HG03066 (cell line): ENCODE data around the gene SPRN.
"Not testable (repeated sequence)": the region's sequence is repeated elsewhere in the genome, so short reads cannot be mapped to it uniquely, and the experiment has no call there.

ENCODE experiments used
- ATAC-seq: cut with Tn5 transposase; IDR thresholded peaks from one replicate; pipeline ENCODE4 v1.9.1; 2021; ENCODE audit warnings: low read depth; ENCODE audit not compliant: unreplicated experiment

Gene SPRN

GRCh38 chr10:133424601-133425000, at the start of gene SPRN:
Gene SPRN (minus strand): TSS chr10:133424625. CDS start chr10:133423681, 944 bp downstream.
- not testable (repeated sequence) for ATAC-seq

DNA sequence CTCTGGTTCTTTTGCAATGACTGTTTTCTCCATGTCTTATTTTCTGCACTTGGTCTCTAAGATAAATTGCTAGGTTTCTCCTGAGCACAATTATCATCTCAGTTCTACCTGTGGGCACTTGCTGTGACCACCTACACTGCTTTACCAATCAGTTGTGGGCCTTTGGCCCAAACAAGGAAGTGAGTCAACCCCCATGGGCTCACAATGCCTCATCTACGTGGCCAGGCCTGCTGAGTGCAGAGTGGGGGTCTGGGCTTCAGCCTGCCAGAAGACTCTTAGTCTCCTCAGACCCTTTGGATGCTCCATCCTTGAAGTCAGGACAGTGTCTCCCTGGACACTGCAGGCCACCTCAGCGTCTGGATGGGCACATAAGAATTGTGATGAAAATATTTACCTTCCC, 49.6 kb upstream of the SPRN start:
- ATAC-seq = no peak

GRCh38 chr10:133473270-133473669, 48.8 kb upstream of the SPRN start:
- no peak for ATAC-seq

DNA sequence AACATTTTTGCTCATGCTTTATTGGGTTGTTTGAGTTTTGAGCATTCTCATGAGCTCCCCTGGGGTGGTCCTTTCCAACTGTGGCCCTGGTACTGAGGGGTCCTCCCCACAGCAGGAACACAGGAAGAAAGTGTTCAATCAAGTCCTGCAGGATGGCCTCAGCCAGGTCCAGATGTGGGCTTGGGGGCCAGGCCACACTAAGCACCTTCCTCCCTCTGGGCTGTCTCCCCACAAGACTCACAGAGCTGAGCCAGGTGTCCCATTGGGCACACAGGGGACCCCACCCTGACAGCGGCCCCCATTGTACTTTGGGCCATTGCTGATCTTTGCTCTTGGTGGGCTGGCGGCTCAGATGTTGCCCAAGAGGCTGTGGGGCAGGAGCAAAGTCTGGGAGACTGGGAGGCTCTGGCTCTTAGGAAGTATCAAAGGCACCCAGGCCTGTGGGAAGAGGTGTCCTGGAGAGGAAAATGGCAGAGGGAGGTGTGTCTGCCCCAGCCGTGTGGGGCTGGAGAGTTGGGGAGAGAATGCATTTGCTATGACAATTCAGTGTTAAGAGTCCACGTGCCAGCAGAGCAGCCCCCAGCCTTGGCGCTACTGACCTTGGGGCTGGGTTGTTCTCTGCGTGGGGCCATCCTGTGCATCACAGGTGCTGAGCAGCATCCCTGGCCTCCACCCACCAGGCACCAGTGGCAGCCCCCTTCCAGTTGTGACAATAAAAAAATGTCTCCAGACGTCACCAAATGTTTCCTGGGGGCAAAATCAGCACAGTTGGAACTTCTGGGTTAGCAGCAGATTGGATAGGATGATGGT, 47.1 kb upstream of the SPRN start:
- ATAC-seq = no peak

DNA sequence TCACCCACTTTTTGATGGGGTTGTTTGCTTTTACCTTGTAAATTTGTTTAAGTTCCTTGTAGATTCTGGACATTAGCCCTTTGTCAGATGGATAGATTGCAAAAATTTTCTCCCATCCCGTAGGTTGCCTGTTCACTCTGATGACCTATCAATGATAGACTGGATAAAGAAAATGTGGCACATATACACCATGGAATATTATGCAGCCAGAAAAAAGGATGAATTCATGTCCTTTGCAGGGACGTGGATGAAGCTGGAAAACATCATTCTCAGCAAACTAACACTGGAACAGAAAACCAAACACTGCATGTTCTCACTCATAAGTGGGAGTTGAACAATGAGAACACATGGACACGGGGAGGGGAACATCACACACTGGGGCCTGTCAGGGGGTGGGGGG, 44.8 kb upstream of the SPRN start:
- not testable (repeated sequence) for ATAC-seq

- no peak for ATAC-seq
Measured at GRCh38 chr10:133467286-133467911, 43.0 kb upstream of the SPRN start.

DNA sequence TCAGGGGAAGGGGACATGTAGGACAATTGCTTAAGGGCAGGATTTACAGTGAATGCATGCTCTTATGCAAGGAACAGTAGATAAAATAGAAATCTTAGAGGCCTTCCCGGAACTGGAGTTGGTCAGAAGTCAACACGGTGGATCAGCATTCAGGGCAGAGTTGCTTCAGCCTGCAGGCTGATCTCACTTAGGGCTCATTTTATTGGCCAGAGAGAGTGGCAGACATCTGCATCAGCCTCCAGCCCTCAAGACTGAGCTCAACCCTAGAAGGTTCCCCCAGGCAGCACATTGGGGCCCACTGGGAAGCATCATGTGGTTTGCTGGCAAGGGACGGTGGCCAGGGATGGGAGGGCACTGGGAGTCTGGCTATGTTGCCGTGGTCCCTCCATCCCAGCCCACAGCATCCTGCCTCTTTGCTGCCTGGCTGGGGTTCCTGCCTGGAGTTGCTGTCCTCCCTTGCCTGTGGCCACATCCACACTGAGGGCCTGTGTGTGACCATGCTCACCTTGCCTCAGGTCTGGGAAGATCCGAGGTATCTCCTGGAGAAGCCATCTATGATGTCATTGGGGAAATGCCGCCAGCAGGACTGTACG, 42.4 kb upstream of the SPRN start:
- no peak for ATAC-seq

- ATAC-seq = no peak
Measured at GRCh38 chr10:133465950-133466474, 41.6 kb upstream of the SPRN start.

DNA sequence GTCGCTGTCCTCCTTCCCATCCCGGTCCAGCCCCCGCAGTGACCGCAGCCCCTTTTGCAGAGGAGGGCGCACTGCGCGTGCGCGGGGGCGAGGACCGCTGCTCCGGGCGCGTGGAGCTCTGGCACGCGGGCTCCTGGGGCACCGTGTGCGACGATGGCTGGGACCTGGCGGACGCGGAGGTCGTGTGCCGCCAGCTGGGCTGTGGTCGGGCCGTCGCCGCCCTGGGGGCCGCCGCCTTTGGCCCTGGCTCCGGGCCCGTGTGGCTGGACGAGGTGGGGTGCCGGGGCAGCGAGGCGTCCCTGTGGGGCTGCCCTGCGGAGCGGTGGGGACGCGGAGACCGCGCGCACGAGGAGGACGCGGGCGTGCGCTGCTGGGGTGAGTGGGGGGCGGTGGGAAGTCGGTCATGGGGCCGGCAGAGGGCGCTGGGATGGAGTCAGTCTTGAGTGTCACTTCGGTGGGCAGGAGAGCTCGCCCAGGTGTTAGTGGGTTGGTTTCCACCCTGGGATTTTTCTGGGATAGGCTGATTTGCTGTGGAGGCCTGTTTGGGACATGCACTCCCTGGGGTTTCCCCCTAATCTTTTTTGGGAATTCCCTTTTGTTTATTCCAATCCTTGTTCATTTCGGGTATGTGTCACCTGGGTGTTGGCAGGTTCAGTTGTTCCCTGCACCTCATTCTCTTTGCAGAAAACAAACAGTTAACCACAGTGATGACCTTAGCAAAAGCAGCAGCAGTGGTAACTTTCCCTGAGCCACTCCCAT, 40.9 kb upstream of the SPRN start:
- no peak for ATAC-seq

DNA sequence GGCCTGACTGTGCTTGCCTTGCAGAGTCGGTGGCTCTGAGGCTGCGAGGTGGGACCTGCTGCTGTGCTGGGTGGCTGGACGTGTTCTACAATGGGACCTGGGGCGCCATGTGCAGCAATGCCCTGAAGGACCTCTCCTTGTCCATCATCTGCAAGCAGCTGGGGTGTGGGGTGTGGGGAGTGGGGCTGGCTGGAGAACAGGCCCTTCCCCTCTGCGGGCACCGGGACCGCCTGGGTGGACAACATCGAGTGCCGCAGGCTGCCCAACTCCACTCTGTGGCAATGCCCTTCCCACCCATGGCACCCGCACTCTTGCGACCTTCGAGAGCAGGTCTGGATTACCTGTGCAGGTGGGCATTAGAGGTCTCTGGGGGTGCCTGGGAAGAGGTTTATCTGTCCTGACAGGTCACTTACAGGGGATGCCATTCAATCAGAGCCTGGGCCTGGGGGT, 40.2 kb upstream of the SPRN start:
- no peak for ATAC-seq

DNA sequence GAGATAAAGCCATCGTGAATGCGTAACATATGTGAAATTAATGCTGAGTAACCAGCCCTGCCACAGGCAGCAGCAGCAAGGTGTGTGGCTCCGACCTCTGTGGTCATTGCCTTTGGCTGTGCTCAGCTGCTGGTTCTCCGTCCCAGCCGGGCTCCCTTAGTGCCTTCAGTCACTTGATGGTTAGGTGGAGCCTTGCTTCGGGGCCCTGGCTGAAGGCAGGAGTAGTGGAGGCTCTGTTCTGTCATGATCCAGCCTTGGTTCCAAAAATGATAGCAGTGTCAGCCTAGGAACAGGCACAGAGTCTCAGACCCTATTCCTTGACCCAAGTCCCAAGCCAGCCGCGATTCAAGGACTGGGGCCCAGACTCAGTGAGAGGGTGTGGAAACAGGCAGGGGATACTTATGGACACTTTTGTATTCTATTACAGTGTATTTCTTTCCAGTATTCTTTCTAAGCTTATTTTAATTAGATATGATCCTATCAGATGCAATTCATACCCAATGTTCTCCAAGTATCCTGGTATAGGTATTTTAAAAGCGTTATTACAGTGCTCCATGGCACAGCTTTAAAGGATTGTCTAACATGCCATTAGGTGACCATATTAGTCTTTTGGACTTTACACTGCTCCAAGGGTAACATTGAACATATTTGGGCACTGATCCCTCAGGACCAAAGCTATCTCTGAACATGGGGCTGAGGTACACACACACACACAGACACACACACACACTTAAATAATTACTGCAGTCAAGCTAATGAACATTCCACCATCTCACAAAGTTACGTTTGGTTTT, 38.3 kb upstream of the SPRN start:
- no peak for ATAC-seq

DNA sequence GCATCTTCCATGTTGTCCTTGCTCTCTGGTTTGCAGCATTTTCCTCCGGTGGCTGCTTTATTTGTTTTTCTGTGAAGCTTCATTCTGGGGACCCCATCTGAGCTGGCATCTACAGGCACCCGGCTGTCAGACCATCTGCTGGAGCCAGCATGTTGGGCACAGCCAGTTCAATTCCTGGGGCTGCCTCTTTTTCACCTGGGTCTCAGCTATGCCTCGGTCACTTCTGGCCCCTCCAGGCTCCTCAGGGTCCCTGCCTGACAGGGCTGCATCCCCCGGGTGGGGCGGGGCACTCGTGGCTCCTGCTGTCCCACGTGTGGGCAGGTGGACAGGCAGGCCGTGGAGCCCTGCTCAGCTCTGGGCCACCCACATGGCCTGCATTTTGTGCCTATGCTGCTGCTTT, 37.4 kb upstream of the SPRN start:
- no peak for ATAC-seq

DNA sequence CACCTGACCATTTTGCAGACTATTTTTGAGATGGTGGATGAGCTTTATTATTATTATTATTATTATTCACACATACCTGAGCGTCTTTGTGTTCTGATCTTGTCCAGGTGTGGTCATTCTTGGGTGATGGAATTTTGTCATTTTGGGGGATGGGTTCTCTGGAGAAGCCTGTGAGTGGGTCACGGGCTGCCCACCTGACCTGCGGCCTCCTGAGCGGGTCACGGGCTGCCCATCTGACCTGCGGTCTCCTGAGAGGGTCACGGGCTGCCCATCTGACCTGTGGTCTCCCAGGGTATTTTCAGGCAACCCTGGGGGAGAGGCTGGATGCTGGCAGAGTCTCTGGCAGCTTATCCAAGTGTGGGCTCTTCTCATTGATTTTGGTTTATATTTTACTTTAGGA, 36.6 kb upstream of the SPRN start:
- ATAC-seq = no peak

GRCh38 chr10:133460208-133460769, 35.9 kb upstream of the SPRN start:
- ATAC-seq = no peak

DNA sequence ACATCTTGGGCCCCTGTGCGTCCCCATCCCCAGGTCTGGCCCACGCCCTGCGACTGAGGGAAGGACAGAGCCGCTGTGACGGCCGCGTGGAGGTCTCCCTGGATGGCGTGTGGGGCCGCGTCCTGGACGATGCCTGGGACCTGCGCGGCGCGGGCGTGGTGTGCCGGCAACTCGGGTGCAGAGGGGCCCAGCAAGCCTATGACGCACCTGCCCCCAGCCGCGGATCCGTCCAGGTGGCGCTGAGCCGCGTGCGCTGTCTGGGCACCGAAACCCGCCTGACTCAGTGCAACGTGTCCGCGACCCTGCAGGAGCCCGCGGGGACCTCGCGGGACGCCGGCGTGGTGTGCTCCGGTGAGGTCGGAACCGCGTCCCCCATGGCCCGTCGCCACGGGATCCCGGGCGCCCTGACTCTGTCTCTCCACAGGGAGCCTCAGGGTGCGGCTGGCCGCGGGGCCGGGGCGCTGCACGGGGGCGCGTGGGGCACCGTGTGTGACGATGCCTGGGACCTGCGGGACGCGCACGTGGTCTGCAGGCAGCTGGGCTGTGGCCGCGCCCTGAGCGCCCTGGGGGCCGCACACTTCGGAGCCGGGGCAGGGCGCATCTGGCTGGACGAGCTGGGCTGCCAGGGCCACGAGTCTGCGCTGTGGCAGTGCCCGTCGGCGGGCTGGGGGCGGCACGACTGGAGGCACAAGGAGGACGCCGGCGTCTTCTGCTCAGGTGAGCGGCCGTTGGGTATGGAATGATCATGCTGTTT, 35.2 kb upstream of the SPRN start:
- no peak for ATAC-seq

DNA sequence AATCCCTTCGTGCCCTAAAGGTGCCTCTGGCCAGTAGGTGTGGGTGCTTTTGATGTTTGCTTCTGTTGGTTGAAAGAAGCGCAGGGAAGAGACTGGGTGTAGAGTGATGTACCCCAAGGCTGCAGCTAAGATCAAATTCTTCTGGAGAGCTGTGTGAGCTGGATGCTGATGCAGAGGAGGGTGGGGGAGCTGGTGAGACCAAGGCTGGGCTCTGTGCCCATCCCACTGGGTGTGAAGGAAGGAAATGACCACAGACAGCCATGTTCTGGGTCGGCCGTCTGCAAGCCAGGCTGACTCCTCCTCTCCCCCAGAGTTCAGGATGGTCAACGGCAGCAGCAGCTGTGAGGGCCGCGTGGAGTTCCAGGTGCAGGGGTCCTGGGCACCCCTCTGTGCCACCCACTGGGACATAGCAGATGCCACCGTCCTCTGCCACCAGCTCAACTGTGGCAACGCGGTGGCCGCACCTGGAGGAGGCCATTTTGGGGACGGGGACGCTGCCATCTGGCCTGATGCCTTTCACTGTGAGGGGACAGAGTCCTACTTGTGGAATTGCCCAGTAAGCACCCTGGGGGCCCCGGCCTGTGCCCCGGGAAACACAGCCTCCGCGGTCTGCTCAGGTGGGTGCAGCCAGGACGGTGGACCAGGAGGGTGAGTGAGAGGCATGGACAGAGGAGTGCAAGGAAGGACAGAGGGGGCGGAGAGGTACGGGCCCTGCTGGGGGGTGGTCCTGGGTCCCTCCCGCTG, 34.5 kb upstream of the SPRN start:
- no peak for ATAC-seq

DNA sequence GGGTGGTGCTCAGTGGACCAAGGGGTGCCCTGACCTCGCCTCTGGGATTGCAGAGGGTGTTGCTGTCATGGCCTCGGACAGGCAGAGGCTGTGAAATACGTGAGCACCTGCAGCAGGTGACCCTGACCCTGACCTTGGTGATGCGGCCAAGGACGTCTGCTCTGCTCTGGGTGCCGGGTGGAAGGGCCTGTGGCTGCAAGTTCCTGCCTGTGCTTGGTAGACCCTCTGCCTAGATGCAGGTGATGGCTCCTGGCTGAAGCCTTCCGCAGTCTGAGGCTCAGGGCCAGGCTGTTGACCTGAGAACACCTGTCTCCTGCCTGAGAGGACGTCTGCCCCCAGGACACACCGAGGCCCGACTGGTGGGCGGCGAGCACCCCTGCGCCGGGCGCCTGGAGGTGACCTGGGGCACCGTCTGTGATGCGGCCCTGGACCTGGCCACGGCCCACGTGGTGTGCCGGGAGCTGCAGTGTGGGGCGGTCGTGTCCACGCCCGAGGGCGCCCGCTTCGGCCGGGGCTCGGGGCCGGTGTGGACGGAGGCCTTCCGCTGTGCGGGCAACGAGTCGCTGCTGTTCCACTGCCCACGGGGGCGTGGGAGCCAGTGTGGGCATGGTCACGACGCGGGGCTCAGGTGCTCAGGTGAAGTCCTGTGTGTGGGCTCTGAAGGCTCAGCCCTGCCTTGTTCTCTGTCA, 33.7 kb upstream of the SPRN start:
- no peak for ATAC-seq
